ENCODE measurements around the gene TMEM74B. TPM values are rescaled to one million over a fixed set of nuclear protein-coding genes. Genes with fewer than 3 reads are reported as not detected.

The TMEM74B gene
- total RNA-seq, 1 donor from 2014 or later = 15.6 TPM

DNA sequence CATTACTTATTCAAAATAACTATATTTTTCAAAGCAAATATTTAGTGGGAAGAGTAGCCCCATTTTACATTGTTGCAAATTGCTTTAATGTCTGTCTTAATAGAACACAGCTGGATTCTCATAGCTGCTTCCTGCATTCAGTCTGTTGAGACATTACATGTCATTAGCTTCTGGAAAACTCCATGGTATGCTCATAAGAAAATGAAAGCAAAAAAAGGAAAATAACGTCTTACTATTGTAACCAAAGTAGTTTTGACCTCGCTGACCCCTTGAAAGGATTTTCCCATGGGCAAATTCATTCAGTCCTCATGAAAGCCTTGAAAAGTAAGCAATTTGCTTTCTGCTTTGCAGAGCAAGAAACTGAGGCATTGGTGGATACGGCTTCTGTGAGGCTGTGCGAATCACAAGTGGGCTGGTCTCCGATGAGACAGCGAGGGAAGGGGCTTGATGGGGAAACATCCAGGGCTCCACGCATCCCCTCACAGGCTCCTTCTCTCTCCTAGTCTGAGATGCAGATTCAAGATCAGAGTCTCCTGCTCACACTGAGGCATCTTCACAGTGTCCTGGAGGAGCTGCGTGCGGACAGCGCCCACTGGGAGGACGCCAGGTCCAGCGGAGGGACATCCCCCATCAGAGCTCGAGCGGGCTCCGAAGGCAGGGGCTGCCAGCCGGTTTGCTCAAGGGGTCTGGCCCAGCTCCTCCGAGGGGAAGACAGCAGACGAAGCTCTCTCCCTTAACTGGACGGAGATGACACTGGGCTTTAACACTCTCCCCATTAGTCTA lies 21.8 kb upstream of the TMEM74B start:
- no peak overlapping the region for H3K4me3 Mint-ChIP-seq (ENCODE audit: low read depth)
- H3K9me3 Mint-ChIP-seq (ENCODE audit: low read depth) = no peaks in the 10 kb centered on the region
- H3K4me1 Mint-ChIP-seq (ENCODE audit: low read depth) = no peaks in the 10 kb centered on the region
- DNase-seq (ENCODE audit: low spot score, unreplicated experiment) = no peak
- no peaks in the 10 kb centered on the region for H3K36me3 Mint-ChIP-seq (ENCODE audit: insufficient read depth)
- TF ChIP-seq, protein P1, sequence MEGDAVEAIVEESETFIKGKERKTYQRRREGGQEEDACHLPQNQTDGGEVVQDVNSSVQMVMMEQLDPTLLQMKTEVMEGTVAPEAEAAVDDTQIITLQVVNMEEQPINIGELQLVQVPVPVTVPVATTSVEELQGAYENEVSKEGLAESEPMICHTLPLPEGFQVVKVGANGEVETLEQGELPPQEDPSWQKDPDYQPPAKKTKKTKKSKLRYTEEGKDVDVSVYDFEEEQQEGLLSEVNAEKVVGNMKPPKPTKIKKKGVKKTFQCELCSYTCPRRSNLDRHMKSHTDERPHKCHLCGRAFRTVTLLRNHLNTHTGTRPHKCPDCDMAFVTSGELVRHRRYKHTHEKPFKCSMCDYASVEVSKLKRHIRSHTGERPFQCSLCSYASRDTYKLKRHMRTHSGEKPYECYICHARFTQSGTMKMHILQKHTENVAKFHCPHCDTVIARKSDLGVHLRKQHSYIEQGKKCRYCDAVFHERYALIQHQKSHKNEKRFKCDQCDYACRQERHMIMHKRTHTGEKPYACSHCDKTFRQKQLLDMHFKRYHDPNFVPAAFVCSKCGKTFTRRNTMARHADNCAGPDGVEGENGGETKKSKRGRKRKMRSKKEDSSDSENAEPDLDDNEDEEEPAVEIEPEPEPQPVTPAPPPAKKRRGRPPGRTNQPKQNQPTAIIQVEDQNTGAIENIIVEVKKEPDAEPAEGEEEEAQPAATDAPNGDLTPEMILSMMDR (IDR thresholded peaks at IDR 0.05; ENCODE audit: unreplicated experiment) = no peak
- H3K27me3 Mint-ChIP-seq = peaks cover 17% of the 10 kb centered on the region
- H3K27ac Mint-ChIP-seq = no peak overlapping the region

DNA sequence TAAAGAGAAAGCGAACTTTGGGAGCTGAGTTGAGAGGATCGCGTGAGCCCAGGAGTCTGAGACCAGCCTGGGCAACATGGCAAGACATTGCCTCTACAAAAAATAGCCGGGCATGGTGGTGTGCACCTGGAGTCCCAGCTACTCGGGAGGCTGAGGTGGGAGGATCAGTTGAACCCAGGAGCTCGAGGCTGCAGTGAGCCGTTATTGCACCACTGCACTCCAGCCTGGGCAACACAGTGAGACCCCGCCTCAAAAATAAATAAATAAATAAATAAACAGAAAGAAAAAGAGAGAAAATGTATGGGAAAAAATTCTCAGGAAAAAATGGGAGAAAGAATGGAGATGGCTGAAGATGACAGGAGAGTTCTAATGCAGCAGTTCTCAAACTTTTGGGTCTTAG lies 21.0 kb upstream of the TMEM74B start:
- Mint-ChIP-seq H3K9me3 (ENCODE audit: low read depth) (no peaks in the 10 kb centered on the region), H3K27ac (no peak overlapping the region), H3K36me3 (ENCODE audit: insufficient read depth) (no peaks in the 10 kb centered on the region), H3K4me1 (ENCODE audit: low read depth) (no peaks in the 10 kb centered on the region), H3K27me3 (peaks cover 17% of the 10 kb centered on the region), H3K4me3 (ENCODE audit: low read depth) (no peak overlapping the region)
- DNase-seq (ENCODE audit: low spot score, unreplicated experiment) = no peak
- TF ChIP-seq, protein P1 (IDR thresholded peaks at IDR 0.05; ENCODE audit: unreplicated experiment) = no peak

DNA sequence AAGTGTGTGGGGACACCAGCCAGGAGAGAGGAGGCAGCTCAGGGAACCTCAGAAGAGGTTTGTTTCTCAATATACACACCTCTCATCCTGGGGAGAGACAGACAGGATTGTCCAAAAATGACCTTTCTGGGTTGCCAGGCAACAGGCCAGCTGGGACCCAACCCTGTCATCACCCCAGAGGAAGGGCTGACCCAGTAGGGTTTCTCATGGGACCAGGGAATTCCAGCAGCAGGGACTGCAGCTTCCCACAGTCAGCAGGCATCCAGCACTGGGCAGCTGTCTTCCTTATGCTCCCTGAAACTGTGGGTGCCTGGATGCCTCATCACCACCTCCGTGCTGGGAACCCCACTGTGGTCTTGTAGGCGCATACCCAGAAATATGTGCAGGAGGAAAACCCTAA lies 19.8 kb upstream of the TMEM74B start:
- Mint-ChIP-seq H3K27ac (no peak overlapping the region), H3K9me3 (ENCODE audit: low read depth) (no peaks in the 10 kb centered on the region), H3K27me3 (peaks cover 23% of the 10 kb centered on the region), H3K36me3 (ENCODE audit: insufficient read depth) (no peaks in the 10 kb centered on the region), H3K4me1 (ENCODE audit: low read depth) (no peaks in the 10 kb centered on the region), H3K4me3 (ENCODE audit: low read depth) (no peak overlapping the region)
- DNase-seq (ENCODE audit: low spot score, unreplicated experiment) = no peak
- TF ChIP-seq, protein P1 (IDR thresholded peaks at IDR 0.05; ENCODE audit: unreplicated experiment) = no peak

DNA sequence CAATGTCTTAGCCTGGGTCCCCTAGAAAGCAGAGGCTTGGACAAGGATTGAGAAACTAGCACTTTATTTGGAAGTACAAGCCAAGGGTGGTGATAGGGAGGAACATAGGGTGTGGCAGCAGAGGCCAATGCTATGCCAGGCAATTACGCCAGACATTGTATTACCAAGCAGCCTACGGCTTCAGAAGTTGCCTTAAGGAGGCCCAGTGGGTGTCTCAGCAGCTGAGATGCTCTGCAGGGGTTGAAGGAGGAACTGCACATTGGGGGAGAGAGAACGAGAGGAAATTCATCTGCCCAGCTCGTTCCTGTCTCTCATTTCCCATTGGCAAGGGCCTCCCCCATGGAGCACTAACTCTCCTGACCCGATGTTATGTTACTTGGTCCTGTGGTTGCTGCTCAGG lies 19.3 kb upstream of the TMEM74B start:
- Mint-ChIP-seq H3K4me1 (ENCODE audit: low read depth) (no peaks in the 10 kb centered on the region), H3K27ac (no peak overlapping the region), H3K9me3 (ENCODE audit: low read depth) (no peaks in the 10 kb centered on the region), H3K36me3 (ENCODE audit: insufficient read depth) (no peaks in the 10 kb centered on the region), H3K4me3 (ENCODE audit: low read depth) (no peak overlapping the region), H3K27me3 (peaks cover 19% of the 10 kb centered on the region)
- no peak for DNase-seq (ENCODE audit: low spot score, unreplicated experiment)
- TF ChIP-seq, protein P1 (IDR thresholded peaks at IDR 0.05; ENCODE audit: unreplicated experiment) = no peak

DNA sequence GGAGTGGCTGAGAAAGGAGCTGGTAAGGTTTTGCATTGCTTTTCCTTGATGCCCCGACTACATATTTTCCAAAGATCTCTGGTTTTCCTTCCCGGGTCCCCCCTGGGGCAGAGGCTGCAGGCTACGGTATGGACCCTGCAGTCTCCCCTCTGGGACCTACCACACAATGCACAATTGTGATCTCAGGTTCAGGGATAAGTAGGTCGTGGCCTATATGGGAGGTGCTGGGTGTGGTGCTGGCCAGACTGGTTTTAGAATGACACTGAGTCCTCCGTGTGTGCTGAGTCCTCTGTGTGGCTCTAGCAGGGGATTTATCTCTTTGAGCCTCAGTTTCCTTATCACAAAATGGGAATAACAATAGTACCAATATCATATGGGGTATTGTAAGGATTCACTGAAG lies 18.8 kb upstream of the TMEM74B start:
- Mint-ChIP-seq H3K4me3 (ENCODE audit: low read depth) (no peak overlapping the region), H3K27me3 (peaks cover 18% of the 10 kb centered on the region), H3K27ac (no peak overlapping the region), H3K9me3 (ENCODE audit: low read depth) (no peaks in the 10 kb centered on the region), H3K4me1 (ENCODE audit: low read depth) (no peaks in the 10 kb centered on the region), H3K36me3 (ENCODE audit: insufficient read depth) (no peaks in the 10 kb centered on the region)
- DNase-seq (ENCODE audit: low spot score, unreplicated experiment) = no peak
- TF ChIP-seq, protein P1 (IDR thresholded peaks at IDR 0.05; ENCODE audit: unreplicated experiment) = no peak
